Hepatocyte (in vitro differentiated cells): ENCODE data around the gene GASK1A.

Experiments
- EZH2 ChIP-seq: fragments of 200-600 bp; sonication (generic); IDR thresholded peaks from 2 replicates; pipeline ENCODE4 v1.6.1; 2016; ENCODE audit warnings: antibody characterized with exemption, mild to moderate bottlenecking, borderline replicate concordance
- TF ChIP-seq, protein P1 (sequence below): fragments of 200-600 bp; sonication (generic); IDR thresholded peaks from 2 replicates; pipeline ENCODE4 v1.5.1; 2016; ENCODE audit warnings: antibody characterized with exemption, mild to moderate bottlenecking; ENCODE audit not compliant: poor library complexity

DNA sequence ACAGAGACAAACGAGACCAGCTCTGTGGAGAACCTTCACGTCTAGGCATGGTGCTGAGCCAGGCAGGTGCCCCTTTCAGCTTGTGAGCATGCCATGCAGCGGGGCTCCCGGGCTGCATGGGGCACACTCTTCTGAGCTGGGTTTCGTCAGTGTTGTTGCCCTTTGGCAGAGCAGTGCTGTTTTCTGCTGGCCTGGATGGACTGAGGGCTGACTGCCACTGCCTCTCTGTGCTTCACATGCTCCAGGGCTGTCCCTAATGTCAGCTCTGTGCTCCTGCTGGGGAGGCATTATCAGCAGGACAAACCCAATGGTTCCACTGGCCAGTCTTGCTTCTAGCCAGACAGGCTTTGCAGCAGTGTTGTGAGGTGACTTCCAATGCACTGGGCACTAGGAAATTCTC, 9.5 kb downstream of the GASK1A start:
- TF ChIP-seq, protein P1, sequence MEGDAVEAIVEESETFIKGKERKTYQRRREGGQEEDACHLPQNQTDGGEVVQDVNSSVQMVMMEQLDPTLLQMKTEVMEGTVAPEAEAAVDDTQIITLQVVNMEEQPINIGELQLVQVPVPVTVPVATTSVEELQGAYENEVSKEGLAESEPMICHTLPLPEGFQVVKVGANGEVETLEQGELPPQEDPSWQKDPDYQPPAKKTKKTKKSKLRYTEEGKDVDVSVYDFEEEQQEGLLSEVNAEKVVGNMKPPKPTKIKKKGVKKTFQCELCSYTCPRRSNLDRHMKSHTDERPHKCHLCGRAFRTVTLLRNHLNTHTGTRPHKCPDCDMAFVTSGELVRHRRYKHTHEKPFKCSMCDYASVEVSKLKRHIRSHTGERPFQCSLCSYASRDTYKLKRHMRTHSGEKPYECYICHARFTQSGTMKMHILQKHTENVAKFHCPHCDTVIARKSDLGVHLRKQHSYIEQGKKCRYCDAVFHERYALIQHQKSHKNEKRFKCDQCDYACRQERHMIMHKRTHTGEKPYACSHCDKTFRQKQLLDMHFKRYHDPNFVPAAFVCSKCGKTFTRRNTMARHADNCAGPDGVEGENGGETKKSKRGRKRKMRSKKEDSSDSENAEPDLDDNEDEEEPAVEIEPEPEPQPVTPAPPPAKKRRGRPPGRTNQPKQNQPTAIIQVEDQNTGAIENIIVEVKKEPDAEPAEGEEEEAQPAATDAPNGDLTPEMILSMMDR: no peak
- no peak for TF ChIP-seq EZH2
